Heart left ventricle (tissue), 13 donors: ENCODE results near the gene NFIX.

Source experiments
- CTCF ChIP-seq, 12 donors: fragments of 200-600 bp; sonication (generic) in 4 of 12; IDR thresholded peaks; one replicate each; pipeline versions ENCODE4 v1.5.0 to v1.8.0; 2018 to 2022; ENCODE audit warnings: antibody characterized with exemption in 12 of 12, mild to moderate bottlenecking in 5 of 12
- POLR2A ChIP-seq, 2 donors: fragments of 450-650 bp; IDR thresholded peaks; one replicate each; pipeline ENCODE4 v1.6.1; 2017; ENCODE audit warnings: antibody characterized with exemption in 2 of 2, mild to moderate bottlenecking in 2 of 2, moderate library complexity in 2 of 2
- donor health status: ischemic (EF 13 %, LVEDD 7.1; RV severe dilation, severe dysfunction).
- donor health status: DM: no; HTN: yes; CAD: no.
- donor health status: DM: no; HTN: no; CAD: no.
- donor health status: ischemic (EF 25% LVEDD 6.9; RV normal size, moderate dysfunction).
- donor health status: ischemic (EF 25% LVEDD 5.7; RV mildly dilated, moderate dysfunction).
- donor health status: ischemic (EF 35%, LVEDD 5.7; RV mildly dilated, moderate dysfunction).
- donor health status: nonischemic (EF 11% LVEDD 7.7; RV severe dilation, severe dysfunction).
- donor health status: DM: yes; HTN: yes; CAD: no.
- donor health status: PGD.
- donor health status: ischemic (EF 29% LVEDD 5.4; RV normal size, mild dysfunction).
- donor health status: nonischemic (EF 23%, LVEDD 6.1; RV moderate dilation, normal function).

- TF ChIP-seq CTCF (IDR thresholded peaks at IDR 0.05) (peak in 3 of 12 donors; percentile 14 to 31 (median 31)), POLR2A (IDR thresholded peaks at IDR 0.05) (no peak)
Measured at GRCh38 chr19:13055213-13056051, 60.2 kb downstream of the NFIX start.
